Keratinocyte (primary cell): Measurements from ENCODE around the gene PKNOX2. TPM values are rescaled to one million over a fixed set of nuclear protein-coding genes. Genes with fewer than 3 reads are reported as not detected.

Experiments
- DNase-seq: peaks from one replicate; pipeline ENCODE4 v3.0.0-alpha.2; 2011; ENCODE audit warnings: low read depth, missing footprints, low spot score
- FAIRE-seq: peaks from 2 replicates; lab custom pipeline; 2011; peaks lifted over from hg19 to GRCh38; lab: Jason Lieb, UNC
- H2AFZ ChIP-seq: 2 replicates; pipeline ENCODE4 v1.6.0; 2012; ENCODE audit warnings: low read length, control low read depth, inconsistent platforms; ENCODE audit not compliant: control insufficient read depth
- H3K27ac ChIP-seq: 2 replicates; pipeline ENCODE4 v1.5.1; 2011; ENCODE audit warnings: low read length; ENCODE audit not compliant: control insufficient read depth, insufficient read depth
- H3K27me3 ChIP-seq: 3 replicates; pipeline ENCODE4 v1.6.0; 2011; ENCODE audit warnings: low read length; ENCODE audit not compliant: control insufficient read depth, insufficient read depth; ENCODE audit errors: extremely low read depth
- H3K36me3 ChIP-seq, 2 experiments: 2 replicates in 1 of 2; 3 replicates in 1 of 2; pipeline ENCODE4 v1.5.1; 2011; ENCODE audit warnings: low read length in 2 of 2, mild to moderate bottlenecking in 1 of 2; ENCODE audit not compliant: control insufficient read depth in 2 of 2, insufficient read depth in 2 of 2; ENCODE audit errors: extremely low read depth in 1 of 2
- H3K4me1 ChIP-seq: 3 replicates; pipeline ENCODE4 v1.5.1; 2011; ENCODE audit warnings: low read length; ENCODE audit not compliant: control insufficient read depth, insufficient read depth; ENCODE audit errors: extremely low read depth
- H3K4me2 ChIP-seq: 3 replicates; pipeline ENCODE4 v1.6.0; 2011; ENCODE audit warnings: low read depth, low read length; ENCODE audit not compliant: control insufficient read depth, insufficient read depth; ENCODE audit errors: extremely low read depth
- H3K4me3 ChIP-seq, 3 experiments: fragments of 200-600 bp in 1 of 3; sonication (generic) in 1 of 3; 2 replicates in 2 of 3; 3 replicates in 1 of 3; pipeline ENCODE4 v1.5.1; 2011 to 2016; ENCODE audit warnings: low read length in 3 of 3, mild to moderate bottlenecking in 3 of 3, control low read depth in 2 of 3, inconsistent platforms in 1 of 3, low read depth in 1 of 3, mixed read lengths in 1 of 3, mixed run types in 1 of 3, moderate library complexity in 1 of 3; ENCODE audit not compliant: control insufficient read depth in 2 of 3, insufficient read depth in 2 of 3; ENCODE audit errors: extremely low read depth in 1 of 3
- H3K79me2 ChIP-seq: 2 replicates; pipeline ENCODE4 v1.6.0; 2012; ENCODE audit warnings: low read length; ENCODE audit not compliant: control insufficient read depth, insufficient read depth
- H3K9ac ChIP-seq: 3 replicates; pipeline ENCODE4 v1.6.0; 2011; ENCODE audit warnings: low read length; ENCODE audit not compliant: control insufficient read depth, insufficient read depth; ENCODE audit errors: extremely low read depth
- H3K9me1 ChIP-seq: 3 replicates; pipeline ENCODE4 v1.6.0; 2011; ENCODE audit warnings: low read length; ENCODE audit not compliant: control insufficient read depth, insufficient read depth; ENCODE audit errors: extremely low read depth
- H3K9me3 ChIP-seq: 2 replicates; pipeline ENCODE4 v1.5.1; 2012; ENCODE audit warnings: low read depth, low read length; ENCODE audit not compliant: control insufficient read depth
- H4K20me1 ChIP-seq: 3 replicates; pipeline ENCODE4 v1.6.0; 2011; ENCODE audit warnings: low read length; ENCODE audit not compliant: control insufficient read depth, insufficient read depth; ENCODE audit errors: extremely low read depth
- EZH2 ChIP-seq: IDR thresholded peaks from one replicate; pipeline ENCODE4 v1.6.1; 2012; ENCODE audit warnings: inconsistent platforms, mild to moderate bottlenecking, low read length, moderate library complexity
- dilution Hi-C: fragments of 300-500 bp; cut with MboI; formaldehyde crosslinking; loops from one replicate; pipeline ENCODE4 v1.7.0; 2020; ENCODE audit warnings: low sequenced_read_pairs; ENCODE audit not compliant: extremely low pct_ligation_motif_present
- polyA plus RNA-seq, 5 experiments: library from polyadenylated mRNA; depleted of rRNA in 3 of 5; stranded (reverse) in 3 of 5; stranded (forward) in 1 of 5; unstranded in 1 of 5; fragments of >200 nt; gene quantifications; 1 replicate in 1 of 5; 2 replicates in 3 of 5; 3 replicates in 1 of 5; pipeline versions ENCODE4 v1.2.1 to v1.2.3, GENCODE V29; 2011 to 2012; ENCODE audit warnings: missing spikeins in 2 of 5, low read depth in 1 of 5, low replicate concordance in 1 of 5
- TF ChIP-seq, protein P1 (sequence below), 3 experiments: IDR thresholded peaks in 1 of 3; conservative IDR thresholded peaks in 1 of 3; optimal IDR thresholded peaks in 1 of 3; 2 replicates in 2 of 3; 3 replicates in 1 of 3; pipeline versions ENCODE3 to v1.5.1; 2011; ENCODE audit warnings: low read length in 3 of 3, mild to moderate bottlenecking in 3 of 3, moderate library complexity in 2 of 3, control low read depth in 1 of 3, inconsistent platforms in 1 of 3; ENCODE audit not compliant: insufficient read depth in 2 of 3; ENCODE audit errors: extremely low read depth in 1 of 3

The PKNOX2 gene
- polyA plus RNA-seq, 1 donor (not counting 4 experiments of a cell fraction or from before 2014, with no cell fraction given): 0.05 TPM

DNA sequence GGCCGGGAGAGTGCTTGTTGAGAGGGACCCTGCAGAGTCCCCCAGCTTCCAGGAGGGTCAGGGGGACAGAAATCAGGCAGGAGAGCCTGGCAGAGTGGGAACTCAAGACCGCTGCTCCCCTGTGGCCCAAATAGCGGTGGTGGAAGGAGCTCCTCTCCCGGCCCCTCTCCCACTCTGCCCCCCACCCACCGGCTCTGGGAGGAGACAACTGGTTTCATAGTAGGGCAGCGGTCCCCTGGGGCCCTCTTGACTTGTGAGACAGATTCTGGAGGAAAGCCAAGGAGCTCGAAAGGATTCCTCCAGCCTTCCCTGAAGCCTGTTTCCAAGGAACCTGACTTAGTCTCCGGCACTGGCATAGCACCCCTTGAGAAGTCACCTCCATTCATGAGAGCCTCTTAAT lies 10.1 kb downstream of the PKNOX2 start:
- no peak overlapping the region for H3K27ac ChIP-seq
- H2AFZ ChIP-seq: no peak overlapping the region
- H3K4me1 ChIP-seq: no peaks in the 10 kb centered on the region
- no peak overlapping the region for H3K9ac ChIP-seq
- TF ChIP-seq, protein P1, sequence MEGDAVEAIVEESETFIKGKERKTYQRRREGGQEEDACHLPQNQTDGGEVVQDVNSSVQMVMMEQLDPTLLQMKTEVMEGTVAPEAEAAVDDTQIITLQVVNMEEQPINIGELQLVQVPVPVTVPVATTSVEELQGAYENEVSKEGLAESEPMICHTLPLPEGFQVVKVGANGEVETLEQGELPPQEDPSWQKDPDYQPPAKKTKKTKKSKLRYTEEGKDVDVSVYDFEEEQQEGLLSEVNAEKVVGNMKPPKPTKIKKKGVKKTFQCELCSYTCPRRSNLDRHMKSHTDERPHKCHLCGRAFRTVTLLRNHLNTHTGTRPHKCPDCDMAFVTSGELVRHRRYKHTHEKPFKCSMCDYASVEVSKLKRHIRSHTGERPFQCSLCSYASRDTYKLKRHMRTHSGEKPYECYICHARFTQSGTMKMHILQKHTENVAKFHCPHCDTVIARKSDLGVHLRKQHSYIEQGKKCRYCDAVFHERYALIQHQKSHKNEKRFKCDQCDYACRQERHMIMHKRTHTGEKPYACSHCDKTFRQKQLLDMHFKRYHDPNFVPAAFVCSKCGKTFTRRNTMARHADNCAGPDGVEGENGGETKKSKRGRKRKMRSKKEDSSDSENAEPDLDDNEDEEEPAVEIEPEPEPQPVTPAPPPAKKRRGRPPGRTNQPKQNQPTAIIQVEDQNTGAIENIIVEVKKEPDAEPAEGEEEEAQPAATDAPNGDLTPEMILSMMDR (optimal IDR thresholded peaks at IDR 0.05 in 1 of 3, IDR thresholded peaks at IDR 0.05 in 1 of 3, conservative IDR thresholded peaks at IDR 0.05 in 1 of 3; ENCODE audit: extremely low read depth in 1 of 3, insufficient read depth in 2 of 3, low read length in 3 of 3): no peak
- no peak for TF ChIP-seq EZH2
- no peaks in the 10 kb centered on the region for H4K20me1 ChIP-seq
- FAIRE-seq: no peak
- H3K4me2 ChIP-seq: no peak overlapping the region
- no peak overlapping the region for H3K4me3 ChIP-seq
- no peaks in the 10 kb centered on the region for H3K9me1 ChIP-seq
- peaks cover 26% of the 10 kb centered on the region for H3K27me3 ChIP-seq
- DNase-seq: no peak
- H3K36me3 ChIP-seq: no peaks in the 10 kb centered on the region
- H3K79me2 ChIP-seq: no peaks in the 10 kb centered on the region
- dilution Hi-C loops: no loop called here
- no peaks in the 10 kb centered on the region for H3K9me3 ChIP-seq

DNA sequence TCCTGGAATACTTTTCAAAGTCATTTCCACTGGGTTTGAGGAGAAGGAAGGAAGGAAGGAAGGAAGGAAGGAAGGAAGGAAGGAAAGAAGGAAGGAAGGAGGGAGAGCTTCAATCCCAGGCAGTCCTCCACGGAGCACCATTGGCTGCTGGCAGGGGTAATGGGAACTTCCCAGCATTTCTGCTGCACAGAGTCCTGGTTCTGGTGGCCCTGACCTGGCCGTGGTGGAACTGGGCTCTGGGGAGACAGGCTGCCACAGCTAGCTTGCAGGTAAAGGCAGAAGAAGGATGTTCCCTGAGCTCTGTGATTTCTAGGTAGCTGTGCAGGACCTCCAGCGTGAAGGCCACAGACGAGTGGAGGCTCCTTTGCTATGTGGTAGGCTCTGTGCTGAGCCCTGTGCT lies 10.6 kb downstream of the PKNOX2 start:
- Histone ChIP-seq H3K79me2 (no peaks in the 10 kb centered on the region), H3K4me2 (no peak overlapping the region), H2AFZ (no peak overlapping the region), H3K9me3 (no peaks in the 10 kb centered on the region), H4K20me1 (no peaks in the 10 kb centered on the region), H3K4me3 (no peak overlapping the region), H3K36me3 (no peaks in the 10 kb centered on the region), H3K27me3 (peaks cover 28% of the 10 kb centered on the region), H3K9ac (no peak overlapping the region), H3K9me1 (no peaks in the 10 kb centered on the region), H3K27ac (no peak overlapping the region), H3K4me1 (no peaks in the 10 kb centered on the region)
- DNase-seq (no peak), FAIRE-seq (no peak)
- dilution Hi-C loops: no loop called here
- TF ChIP-seq EZH2: no peak
- TF ChIP-seq, protein P1 (optimal IDR thresholded peaks at IDR 0.05 in 1 of 3, IDR thresholded peaks at IDR 0.05 in 1 of 3, conservative IDR thresholded peaks at IDR 0.05 in 1 of 3; ENCODE audit: extremely low read depth in 1 of 3, insufficient read depth in 2 of 3, low read length in 3 of 3): no peak
